Astrocyte of the spinal cord (primary cell): ENCODE results near the gene RNF144A.

Source experiments
- DNase-seq: peaks from one replicate; pipeline ENCODE4 v3.0.0; 2011; ENCODE audit warnings: low read depth, low spot score
- H3K4me3 ChIP-seq: 2 replicates; pipeline ENCODE4 v1.5.1; 2011; ENCODE audit warnings: low read depth, mild to moderate bottlenecking, low read length, moderate library complexity
- in situ Hi-C: cut with HindIII; loops from 2 replicates; pipeline ENCODE4 v1.10.0; 2017; ENCODE audit warnings: low sequenced_read_pairs
- TF ChIP-seq, protein P1 (sequence below): IDR thresholded peaks from 2 replicates; pipeline ENCODE4 v1.5.1; 2012; ENCODE audit warnings: low read depth, mild to moderate bottlenecking, low read length, inconsistent platforms

The RNF144A gene

DNA sequence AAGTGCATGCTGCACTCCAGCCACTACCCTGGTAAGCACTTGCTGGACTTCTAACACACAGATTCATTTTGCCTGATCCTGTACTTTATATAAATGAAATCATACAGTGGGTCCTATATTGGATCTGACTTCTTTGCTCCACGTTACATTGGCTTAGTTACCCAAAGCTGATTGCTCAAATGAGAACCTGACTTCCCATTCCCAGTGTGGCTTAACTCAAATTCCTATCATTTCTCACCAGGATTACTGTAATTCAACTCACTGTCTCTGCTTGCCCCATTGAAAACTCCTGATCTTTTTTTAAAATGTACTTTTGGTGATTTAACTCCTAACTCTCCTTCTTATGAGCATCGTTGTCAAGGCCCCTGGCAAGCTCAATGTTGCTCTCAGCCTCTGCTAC is 38.2 kb upstream of the RNF144A start:
- in situ Hi-C loops = no loop called here
- TF ChIP-seq, protein P1, sequence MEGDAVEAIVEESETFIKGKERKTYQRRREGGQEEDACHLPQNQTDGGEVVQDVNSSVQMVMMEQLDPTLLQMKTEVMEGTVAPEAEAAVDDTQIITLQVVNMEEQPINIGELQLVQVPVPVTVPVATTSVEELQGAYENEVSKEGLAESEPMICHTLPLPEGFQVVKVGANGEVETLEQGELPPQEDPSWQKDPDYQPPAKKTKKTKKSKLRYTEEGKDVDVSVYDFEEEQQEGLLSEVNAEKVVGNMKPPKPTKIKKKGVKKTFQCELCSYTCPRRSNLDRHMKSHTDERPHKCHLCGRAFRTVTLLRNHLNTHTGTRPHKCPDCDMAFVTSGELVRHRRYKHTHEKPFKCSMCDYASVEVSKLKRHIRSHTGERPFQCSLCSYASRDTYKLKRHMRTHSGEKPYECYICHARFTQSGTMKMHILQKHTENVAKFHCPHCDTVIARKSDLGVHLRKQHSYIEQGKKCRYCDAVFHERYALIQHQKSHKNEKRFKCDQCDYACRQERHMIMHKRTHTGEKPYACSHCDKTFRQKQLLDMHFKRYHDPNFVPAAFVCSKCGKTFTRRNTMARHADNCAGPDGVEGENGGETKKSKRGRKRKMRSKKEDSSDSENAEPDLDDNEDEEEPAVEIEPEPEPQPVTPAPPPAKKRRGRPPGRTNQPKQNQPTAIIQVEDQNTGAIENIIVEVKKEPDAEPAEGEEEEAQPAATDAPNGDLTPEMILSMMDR = no peak
- no peak overlapping the region for H3K4me3 ChIP-seq
- DNase-seq = no peak

DNA sequence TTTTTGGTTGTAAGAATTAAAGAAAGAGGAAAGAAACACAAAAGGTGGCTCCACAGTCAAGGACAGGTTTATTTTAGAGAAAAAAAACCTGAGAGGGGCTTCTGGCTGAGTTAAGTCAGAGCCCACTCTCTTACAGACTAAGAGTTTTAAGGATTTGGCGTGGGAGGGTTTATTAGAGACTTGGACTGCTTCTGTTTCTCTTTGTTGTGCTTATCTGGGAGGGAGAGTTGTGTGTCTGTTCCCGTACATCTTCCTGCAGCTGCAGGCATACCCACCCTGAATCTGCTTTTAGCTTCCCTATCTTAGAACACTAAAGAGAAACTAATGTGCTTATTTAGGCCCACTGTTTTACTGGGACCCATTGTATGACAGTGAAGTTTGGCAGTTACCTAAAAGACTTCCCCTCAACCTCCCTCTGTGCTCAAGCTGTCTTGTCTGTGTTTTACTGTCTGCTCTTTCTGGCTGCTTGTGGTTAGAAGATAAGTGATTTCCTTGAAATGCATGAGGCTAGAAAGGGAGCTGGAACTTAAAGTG is 36.9 kb upstream of the RNF144A start:
- no peak for DNase-seq
- TF ChIP-seq, protein P1 = no peak
- in situ Hi-C loops = no loop called here
- H3K4me3 ChIP-seq = no peak overlapping the region

- no peak overlapping the region for H3K4me3 ChIP-seq
- TF ChIP-seq, protein P1 = no peak
- in situ Hi-C loops = no loop called here
- DNase-seq = no peak
Observed at GRCh38 chr2:6881046-6881445, 36.2 kb upstream of the RNF144A start.

DNA sequence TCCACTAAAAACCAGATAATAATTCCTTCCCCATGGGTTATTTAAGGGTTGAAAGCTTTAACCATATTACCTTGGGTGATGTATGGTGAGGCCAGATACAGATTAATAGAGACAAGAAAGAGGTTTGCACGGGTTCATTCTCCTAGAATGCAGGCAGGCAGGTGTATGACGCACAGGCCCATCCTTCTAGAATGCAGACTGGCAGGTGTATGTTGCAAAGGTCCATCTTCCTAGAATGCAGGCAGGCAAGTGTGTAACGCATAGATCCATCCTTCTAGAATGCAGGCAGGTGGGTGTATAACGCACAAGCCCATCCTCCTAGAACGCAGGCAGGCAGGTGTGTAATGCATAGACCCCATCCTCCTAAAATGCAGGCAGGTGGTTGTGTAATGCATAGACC is 35.7 kb upstream of the RNF144A start:
- in situ Hi-C loops = no loop called here
- H3K4me3 ChIP-seq = no peak overlapping the region
- DNase-seq = no peak
- TF ChIP-seq, protein P1 = no peak

GRCh38 chr2:6883448-6884122 is 33.6 kb upstream of the RNF144A start:
- TF ChIP-seq, protein P1 = no peak
- no peak overlapping the region for H3K4me3 ChIP-seq
- DNase-seq = no peak
- in situ Hi-C loops = no loop called here

DNA sequence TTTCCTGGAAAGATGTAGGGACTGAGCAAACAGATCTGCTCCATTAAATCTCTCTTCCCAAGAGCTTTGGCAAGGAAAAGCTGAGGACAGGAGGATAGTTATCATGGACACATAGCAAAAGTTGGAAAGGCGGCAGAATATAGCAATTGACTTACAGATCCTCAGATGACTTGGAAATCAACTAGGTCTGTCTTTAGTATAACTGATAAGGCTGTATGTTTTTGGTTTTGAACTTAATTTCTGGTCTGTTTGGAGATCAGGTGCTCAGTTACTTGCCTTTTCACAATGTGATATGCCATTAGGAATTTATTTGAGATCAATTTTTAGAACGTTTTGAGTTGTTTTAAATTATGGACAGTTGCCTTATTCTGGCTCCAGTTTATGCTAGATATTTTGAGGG is 31.7 kb upstream of the RNF144A start:
- no peak for DNase-seq
- in situ Hi-C loops = no loop called here
- no peak overlapping the region for H3K4me3 ChIP-seq
- TF ChIP-seq, protein P1 = no peak
